K562 (cell line): ENCODE measurements around the gene MPI. TPM values are rescaled to one million over a fixed set of nuclear protein-coding genes. Genes with fewer than 3 reads are reported as not detected.
A peak's percentile ranks its signal among the peaks of the same experiment; 100 is the strongest.

ENCODE experiments used
- BHLHE40 ChIP-seq: IDR thresholded peaks from 2 replicates; pipeline ENCODE4 v1.6.1; 2011; ENCODE audit warnings: low read length, improper control_type of control experiment
- CHD1 ChIP-seq: fragments of 200-600 bp; sonication (generic); IDR thresholded peaks from one replicate; pipeline ENCODE4 v1.6.1; 2012; ENCODE audit warnings: mild to moderate bottlenecking, moderate library complexity, low read length, inconsistent platforms
- CREB1 ChIP-seq, 2 experiments: sonication (generic) in 1 of 2; formaldehyde crosslinking in 1 of 2; IDR thresholded peaks; 2 replicates each; pipeline versions ENCODE4 v1.6.1 to v1.8.0; 2012 to 2022; ENCODE audit warnings: inconsistent platforms in 1 of 2, mild to moderate bottlenecking in 1 of 2, missing genetic modification reagents in 1 of 2, moderate library complexity in 1 of 2
- CREM ChIP-seq: IDR thresholded peaks from 2 replicates; pipeline ENCODE4 v1.6.1; 2014; ENCODE audit warnings: antibody characterized with exemption, low read depth
- ETS1 ChIP-seq: conservative IDR thresholded peaks from 2 replicates; pipeline ENCODE4 v1.6.1; 2011; ENCODE audit warnings: low read depth, mild to moderate bottlenecking, low read length; ENCODE audit not compliant: control insufficient read depth
- FOXA1 ChIP-seq: fragments of 450-650 bp; IDR thresholded peaks from 2 replicates; pipeline ENCODE4 v1.6.1; 2016; ENCODE audit warnings: mild to moderate bottlenecking, borderline replicate concordance
- JUND ChIP-seq, 2 experiments: IDR thresholded peaks; 2 replicates in 1 of 2; 3 replicates in 1 of 2; pipeline ENCODE4 v1.6.1; 2011; ENCODE audit warnings: borderline replicate concordance in 2 of 2, low read depth in 2 of 2, low read length in 2 of 2, improper control_type of control experiment in 1 of 2, missing biosample characterization in 1 of 2, missing genetic modification characterization in 1 of 2, missing genetic modification reagents in 1 of 2
- KDM5B ChIP-seq: fragments of 200-600 bp; sonication (generic); IDR thresholded peaks from 2 replicates; pipeline ENCODE4 v1.6.1; 2012; ENCODE audit warnings: low read depth, mild to moderate bottlenecking, moderate library complexity, low read length, control low read depth, inconsistent platforms; ENCODE audit not compliant: insufficient replicate concordance
- MAZ ChIP-seq, 2 experiments: fragments of 450-650 bp in 1 of 2; sonication (generic) in 1 of 2; formaldehyde crosslinking; IDR thresholded peaks in 1 of 2; conservative IDR thresholded peaks in 1 of 2; 2 replicates each; pipeline versions ENCODE4 v1.4.0 to v1.5.0; 2020; ENCODE audit warnings: mild to moderate bottlenecking in 1 of 2, missing genetic modification reagents in 1 of 2
- MYC ChIP-seq, 2 experiments: fragments of 250-450 bp in 1 of 2; sonication (Bioruptor Pico) in 1 of 2; IDR thresholded peaks; 2 replicates each; pipeline versions ENCODE4 v1.5.1 to v1.6.1; 2012 to 2021; ENCODE audit warnings: low read depth in 2 of 2, borderline replicate concordance in 1 of 2, improper control_type of control experiment in 1 of 2, low read length in 1 of 2, mild to moderate bottlenecking in 1 of 2, moderate library complexity in 1 of 2
- NCOA6 ChIP-seq: fragments of 450-650 bp; IDR thresholded peaks from 2 replicates; pipeline ENCODE4 v1.6.1; 2017; ENCODE audit warnings: mild to moderate bottlenecking
- NONO ChIP-seq, 2 experiments: fragments of 200-400 bp in 1 of 2; fragments of 450-650 bp in 1 of 2; formaldehyde crosslinking in 1 of 2; IDR thresholded peaks; 2 replicates each; pipeline ENCODE4 v1.6.1; 2017; ENCODE audit warnings: low read depth in 2 of 2, mild to moderate bottlenecking in 2 of 2, moderate library complexity in 2 of 2, low read length in 1 of 2
- NR2C1 ChIP-seq, 2 experiments: fragments of 450-650 bp; IDR thresholded peaks; 2 replicates each; pipeline ENCODE4 v1.6.1; 2017; ENCODE audit warnings: mild to moderate bottlenecking in 2 of 2, antibody characterized with exemption in 1 of 2, inconsistent platforms in 1 of 2, missing compliant biosample characterization in 1 of 2, missing genetic modification characterization in 1 of 2
- NR2C2 ChIP-seq, 2 experiments: fragments of 200-800 bp in 1 of 2; sonication (Bioruptor generic) in 1 of 2; sonication (generic) in 1 of 2; formaldehyde crosslinking in 1 of 2; IDR thresholded peaks; 2 replicates each; pipeline versions ENCODE4 v1.6.1 to v1.8.0; 2016 to 2022; ENCODE audit warnings: mild to moderate bottlenecking in 1 of 2, missing compliant biosample characterization in 1 of 2, missing genetic modification characterization in 1 of 2, missing genetic modification reagents in 1 of 2
- PHF8 ChIP-seq: fragments of 200-600 bp; sonication (generic); IDR thresholded peaks from 2 replicates; pipeline ENCODE4 v1.6.1; 2012; ENCODE audit warnings: mixed run types, mild to moderate bottlenecking, inconsistent platforms, low read length, moderate library complexity, borderline replicate concordance
- RAD51 ChIP-seq: fragments of 450-650 bp; IDR thresholded peaks from 2 replicates; pipeline ENCODE4 v1.7.1; 2016; ENCODE audit warnings: low read depth, mild to moderate bottlenecking, borderline replicate concordance
- TAF7 ChIP-seq: fragments of 450-650 bp; IDR thresholded peaks from 2 replicates; pipeline ENCODE4 v1.6.1; 2016; ENCODE audit warnings: missing genetic modification characterization, missing compliant biosample characterization
- ZBTB17 ChIP-seq: fragments of 450-650 bp; formaldehyde crosslinking; IDR thresholded peaks from 2 replicates; pipeline ENCODE4 v1.4.0; 2020; ENCODE audit warnings: mild to moderate bottlenecking
- ZNF395 ChIP-seq: fragments of 200-800 bp; sonication (Bioruptor generic); IDR thresholded peaks from 2 replicates; pipeline ENCODE4 v1.6.1; 2017; ENCODE audit warnings: missing genetic modification characterization, missing compliant biosample characterization
- polyA plus RNA-seq, 8 experiments: library from polyadenylated mRNA; depleted of rRNA in 4 of 8; stranded (reverse) in 5 of 8; unstranded in 3 of 8; fragments of >200 nt; fragmentation: Nextera tagmentation in 2 of 8; fragmentation: Illumina TruSeq in 1 of 8; extraction: Ambion mirVana in 2 of 8; extraction: Trizol in 1 of 8; gene quantifications; 2 replicates each; pipeline versions ENCODE4 v1.2.1 to v1.2.3, GENCODE V29; 2011 to 2014; ENCODE audit warnings: inconsistent platforms in 1 of 8, missing spikeins in 1 of 8
- total RNA-seq, 7 experiments: library from RNA; depleted of rRNA in 6 of 7; stranded (reverse); fragments of >200 nt in 6 of 7; fragmentation: Illumina TruSeq in 2 of 7; extraction: Trizol in 2 of 7; gene quantifications; 2 replicates each; pipeline versions ENCODE4 v1.2.1 to v1.2.3, GENCODE V29; 2011 to 2021; ENCODE audit warnings: low replicate concordance in 1 of 7
- TF ChIP-seq, protein P1 (sequence below): fragments of 450-650 bp; IDR thresholded peaks from 2 replicates; pipeline ENCODE4 v1.6.1; 2016

MPI gene
- total and polyA plus RNA-seq, 9 of the 15 experiments (the other 6 are each of a cell fraction or from before 2014, with no cell fraction given): 30.7 to 105 (median 40.5) TPM

- TF ChIP-seq ETS1 (peak; percentile 98), NR2C1 (IDR thresholded peaks at IDR 0.05) (peak; percentile 63; the same call in 1 of the 2 replicates), NR2C1 (tag; IDR thresholded peaks at IDR 0.05) (peak; percentile 74), NONO (IDR thresholded peaks at IDR 0.05; ENCODE audit: low read depth in 2 of 2, low read length in 1 of 2) (peak in 1 of 2 experiments; percentile 76; a peak in 1 of 4 replicates), ZBTB17 (CRISPR knock-in tag) (peak; percentile 26; the same call in 1 of the 2 replicates), MYC (IDR thresholded peaks at IDR 0.05; ENCODE audit: low read depth, low read length) (peak; percentile 92), MYC (CRISPR knock-in tag; IDR thresholded peaks at IDR 0.05; ENCODE audit: borderline replicate concordance, low read depth) (0 out of 2 replicates have a peak, but pooled peaks have one; percentile 4), NR2C2 (CRISPR knock-in tag; IDR thresholded peaks at IDR 0.05) (peak; percentile 79), NR2C2 (tag; IDR thresholded peaks at IDR 0.05) (peak; percentile 71), KDM5B (peak; percentile 99), CREM (peak; percentile 92), JUND (IDR thresholded peaks at IDR 0.05; ENCODE audit: borderline replicate concordance, low read depth, low read length) (peak; percentile 16; the same call in 1 of the 2 replicates), JUND (tag; IDR thresholded peaks at IDR 0.05; ENCODE audit: borderline replicate concordance, low read depth, low read length) (no peak), CREB1 (IDR thresholded peaks at IDR 0.05) (peak; percentile 77), CREB1 (CRISPR knock-in tag; IDR thresholded peaks at IDR 0.05) (peak; percentile 80), CHD1 (peak; percentile 49), RAD51 (no peak), ZNF395 (peak; percentile 93), MAZ (CRISPR knock-in tag; conservative IDR thresholded peaks at IDR 0.05 in 1 of 2, IDR thresholded peaks at IDR 0.05 in 1 of 2) (peak; percentile 80 to 83; a peak in 3 of 4 replicates), FOXA1 (no peak), BHLHE40 (peak; percentile 50; the same call in 1 of the 2 replicates), TAF7 (tag) (peak; percentile 92), NCOA6 (no peak), PHF8 (peak; percentile 97)
- TF ChIP-seq, protein P1, sequence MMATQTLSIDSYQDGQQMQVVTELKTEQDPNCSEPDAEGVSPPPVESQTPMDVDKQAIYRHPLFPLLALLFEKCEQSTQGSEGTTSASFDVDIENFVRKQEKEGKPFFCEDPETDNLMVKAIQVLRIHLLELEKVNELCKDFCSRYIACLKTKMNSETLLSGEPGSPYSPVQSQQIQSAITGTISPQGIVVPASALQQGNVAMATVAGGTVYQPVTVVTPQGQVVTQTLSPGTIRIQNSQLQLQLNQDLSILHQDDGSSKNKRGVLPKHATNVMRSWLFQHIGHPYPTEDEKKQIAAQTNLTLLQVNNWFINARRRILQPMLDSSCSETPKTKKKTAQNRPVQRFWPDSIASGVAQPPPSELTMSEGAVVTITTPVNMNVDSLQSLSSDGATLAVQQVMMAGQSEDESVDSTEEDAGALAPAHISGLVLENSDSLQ: 0 out of 2 replicates have a peak, but pooled peaks have one; percentile 14
These were observed at the start of gene MPI (continued) for GRCh38 chr15:74889883-74890664.
